GM10266 (cell line): ENCODE results near the gene COX6A1.

Source experiments
- DNase-seq: peaks from one replicate; pipeline ENCODE4 v3.0.0; 2012; ENCODE audit errors: extremely low spot score
- CTCF ChIP-seq: IDR thresholded peaks from 2 replicates; pipeline ENCODE4 v1.5.1; 2012; ENCODE audit warnings: mild to moderate bottlenecking, low read depth; ENCODE audit not compliant: control insufficient read depth, insufficient read depth; ENCODE audit errors: missing control alignments

COX6A1 gene

DNA sequence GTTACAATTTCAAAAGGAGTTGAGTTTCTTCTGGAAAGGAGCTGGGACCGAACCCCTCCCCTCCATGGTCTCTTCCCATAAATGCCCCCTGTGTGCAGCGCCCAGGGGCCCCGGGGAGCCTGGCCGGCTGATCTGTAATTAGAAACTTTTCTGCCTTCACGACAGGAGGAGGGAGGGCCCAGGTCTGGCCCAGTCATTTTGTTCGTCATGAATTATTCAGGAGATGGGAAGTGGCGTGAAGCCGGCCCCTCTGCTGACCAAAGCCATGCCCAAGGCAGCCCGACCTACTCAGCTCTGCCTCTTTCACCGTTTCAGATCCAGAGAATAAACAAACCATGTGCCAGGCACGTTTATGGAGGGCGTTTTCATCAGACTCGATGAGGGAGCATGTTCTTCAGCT lies 35.7 kb upstream of the COX6A1 start:
- no peak for DNase-seq
- TF ChIP-seq CTCF = no peak

GRCh38 chr12:120403869-120404268 lies 34.0 kb upstream of the COX6A1 start:
- no peak for DNase-seq
- TF ChIP-seq CTCF = no peak

- TF ChIP-seq CTCF = no peak
- DNase-seq = no peak
Measured at GRCh38 chr12:120404271-120404670, 33.6 kb upstream of the COX6A1 start.

DNA sequence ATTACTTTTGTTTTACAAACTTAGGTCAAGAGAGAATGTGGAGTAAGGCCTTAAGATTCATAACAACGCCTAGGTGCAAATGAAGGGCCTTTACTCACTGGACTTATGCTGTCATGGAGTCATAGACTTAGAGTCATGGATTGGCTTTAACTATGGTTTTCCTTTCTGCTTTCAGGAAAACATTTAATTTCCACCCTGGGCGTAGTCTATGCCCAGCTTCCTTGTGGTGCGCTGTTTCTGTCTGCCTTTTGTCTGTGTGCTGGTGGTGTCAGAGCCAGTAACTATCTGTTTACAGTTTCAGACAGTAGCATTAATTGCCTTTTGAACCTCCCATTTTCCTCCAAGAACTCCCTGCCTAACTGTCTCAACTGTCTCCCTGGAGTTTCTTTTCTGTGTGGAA lies 31.8 kb upstream of the COX6A1 start:
- DNase-seq = no peak
- no peak for TF ChIP-seq CTCF

DNA sequence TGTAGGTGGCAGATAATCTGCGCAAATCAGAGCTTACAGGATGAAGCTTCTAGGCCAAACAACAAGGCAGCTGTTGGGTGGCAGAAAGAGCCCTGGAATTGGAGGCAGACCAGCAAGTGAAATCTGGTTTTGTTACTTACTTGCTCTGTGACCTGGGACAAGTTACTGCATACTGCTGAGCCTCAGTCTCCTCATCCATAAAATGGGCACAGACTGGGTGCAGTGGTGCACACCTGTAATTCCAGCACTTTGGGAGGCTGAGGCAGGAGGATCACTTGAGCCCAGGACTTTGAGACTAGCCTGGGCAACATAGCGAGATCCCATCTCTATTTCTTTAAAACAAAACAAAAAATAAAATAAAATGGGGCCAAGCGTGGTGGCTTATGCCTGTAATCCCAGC lies 31.4 kb upstream of the COX6A1 start:
- no peak for DNase-seq
- TF ChIP-seq CTCF = no peak

GRCh38 chr12:120408771-120409170 lies 29.1 kb upstream of the COX6A1 start:
- no peak for TF ChIP-seq CTCF
- DNase-seq = no peak

- DNase-seq = no peak
- no peak for TF ChIP-seq CTCF
Measured at GRCh38 chr12:120412421-120412820, 25.5 kb upstream of the COX6A1 start.
